RWPE2 (cell line): Measurements from ENCODE around the gene EXOC6B.

Source experiments
- ATAC-seq: fragments of 200-7000 bp; cut with Tn5 transposase; 3 replicates; pipeline ENCODE4 v1.9.1; 2021; ENCODE audit warnings: low read depth
- DNase-seq: peaks from one replicate; pipeline ENCODE4 v3.0.0-alpha.2; 2020; ENCODE audit warnings: low spot score
- H3K27ac ChIP-seq: fragments of 450-650 bp; 2 replicates; pipeline ENCODE4 v1.5.1; 2017; ENCODE audit warnings: mild to moderate bottlenecking; ENCODE audit not compliant: poor library complexity, severe bottlenecking
- H3K27me3 ChIP-seq: fragments of 250-450 bp; sonication (Bioruptor Pico); 2 replicates; pipeline ENCODE4 v1.5.1; 2021; ENCODE audit warnings: mild to moderate bottlenecking, moderate library complexity; ENCODE audit not compliant: insufficient read depth, poor library complexity, severe bottlenecking
- H3K36me3 ChIP-seq: fragments of 250-450 bp; sonication (Bioruptor Pico); 2 replicates; pipeline ENCODE4 v1.5.1; 2020; ENCODE audit warnings: low read depth, mild to moderate bottlenecking, moderate library complexity
- H3K4me1 ChIP-seq: fragments of 250-450 bp; sonication (Bioruptor Pico); 2 replicates; pipeline ENCODE4 v1.5.1; 2021; ENCODE audit warnings: mild to moderate bottlenecking, moderate library complexity; ENCODE audit not compliant: insufficient read depth, poor library complexity, severe bottlenecking
- H3K4me3 ChIP-seq: fragments of 250-450 bp; sonication (Bioruptor Pico); 2 replicates; pipeline ENCODE4 v1.5.1; 2021; ENCODE audit warnings: mild to moderate bottlenecking, moderate library complexity; ENCODE audit not compliant: severe bottlenecking
- H3K9me3 ChIP-seq: fragments of 250-450 bp; sonication (Bioruptor Pico); 2 replicates; pipeline ENCODE4 v1.5.1; 2021; ENCODE audit warnings: mild to moderate bottlenecking, moderate library complexity; ENCODE audit not compliant: severe bottlenecking
- CTCF ChIP-seq: fragments of 450-650 bp; IDR thresholded peaks from one replicate; pipeline ENCODE4 v1.5.1; 2017; ENCODE audit warnings: mild to moderate bottlenecking, moderate library complexity; ENCODE audit not compliant: poor library complexity, severe bottlenecking

EXOC6B gene

GRCh38 chr2:72734432-72734831, 91.4 kb downstream of the EXOC6B start:
- H3K9me3 ChIP-seq, result no peaks in the 10 kb centered on the region
- H3K27ac ChIP-seq, result no peak overlapping the region
- no peaks in the 10 kb centered on the region for H3K4me1 ChIP-seq
- peaks cover 7% of the 10 kb centered on the region; the same call in 1 of the 2 replicates for H3K36me3 ChIP-seq
- DNase-seq, result no peak
- no peaks in the 10 kb centered on the region for H3K27me3 ChIP-seq
- no peak overlapping the region for H3K4me3 ChIP-seq
- TF ChIP-seq CTCF, result no peak
- no peak for ATAC-seq

- Histone ChIP-seq H3K27ac (no peak overlapping the region), H3K4me1 (no peaks in the 10 kb centered on the region), H3K4me3 (no peak overlapping the region), H3K27me3 (no peaks in the 10 kb centered on the region), H3K9me3 (no peaks in the 10 kb centered on the region), H3K36me3 (0 out of 2 replicates have a peak, but pooled peaks cover 4% of the 10 kb centered on the region)
- no peak for ATAC-seq
- no peak for DNase-seq
- TF ChIP-seq CTCF, result no peak
Observed at GRCh38 chr2:72731116-72731515, 94.7 kb downstream of the EXOC6B start.

GRCh38 chr2:72727356-72727755, 98.5 kb downstream of the EXOC6B start:
- no peak for ATAC-seq

GRCh38 chr2:72723769-72724370, 102.0 kb downstream of the EXOC6B start:
- ATAC-seq (no peak), DNase-seq (no peak)
- no peaks in the 10 kb centered on the region for H3K27me3 ChIP-seq
- no peak overlapping the region for H3K27ac ChIP-seq
- peaks cover 11% of the 10 kb centered on the region for H3K4me1 ChIP-seq
- H3K4me3 ChIP-seq, result no peak overlapping the region
- no peaks in the 10 kb centered on the region for H3K36me3 ChIP-seq
- no peak for TF ChIP-seq CTCF
- H3K9me3 ChIP-seq, result no peaks in the 10 kb centered on the region

More at GRCh38 chr2:72727356-72727755, 98.5 kb downstream of the EXOC6B start:
- TF ChIP-seq CTCF, result no peak
- no peak for DNase-seq
- H3K9me3 ChIP-seq, result no peaks in the 10 kb centered on the region
- no peaks in the 10 kb centered on the region for H3K27me3 ChIP-seq
- H3K4me1 ChIP-seq, result no peaks in the 10 kb centered on the region
- H3K27ac ChIP-seq, result no peak overlapping the region
- H3K36me3 ChIP-seq, result 0 out of 2 replicates have a peak, but pooled peaks cover 4% of the 10 kb centered on the region
- no peak overlapping the region for H3K4me3 ChIP-seq

GRCh38 chr2:72722492-72723070, 103.3 kb downstream of the EXOC6B start:
- DNase-seq, result no peak
- no peaks in the 10 kb centered on the region for H3K27me3 ChIP-seq

More at GRCh38 chr2:72722492-72723070, 103.3 kb downstream of the EXOC6B start:
- TF ChIP-seq CTCF, result no peak
- H3K36me3 ChIP-seq, result peaks cover 5% of the 10 kb centered on the region
- H3K9me3 ChIP-seq, result no peaks in the 10 kb centered on the region
- no peak overlapping the region for H3K4me3 ChIP-seq
- H3K27ac ChIP-seq, result no peak overlapping the region
- peaks cover 11% of the 10 kb centered on the region for H3K4me1 ChIP-seq
- ATAC-seq, result no peak
